HG02571 (cell line): ENCODE measurements around the gene ARSD.
"Not testable (repeated sequence)": the region's sequence is repeated elsewhere in the genome, so short reads cannot be mapped to it uniquely, and the experiment has no call there.

ENCODE experiments used
- ATAC-seq: cut with Tn5 transposase; IDR thresholded peaks from one replicate; pipeline ENCODE4 v1.9.1; 2021; ENCODE audit warnings: mild to moderate bottlenecking, moderate library complexity; ENCODE audit not compliant: unreplicated experiment

The ARSD gene

DNA sequence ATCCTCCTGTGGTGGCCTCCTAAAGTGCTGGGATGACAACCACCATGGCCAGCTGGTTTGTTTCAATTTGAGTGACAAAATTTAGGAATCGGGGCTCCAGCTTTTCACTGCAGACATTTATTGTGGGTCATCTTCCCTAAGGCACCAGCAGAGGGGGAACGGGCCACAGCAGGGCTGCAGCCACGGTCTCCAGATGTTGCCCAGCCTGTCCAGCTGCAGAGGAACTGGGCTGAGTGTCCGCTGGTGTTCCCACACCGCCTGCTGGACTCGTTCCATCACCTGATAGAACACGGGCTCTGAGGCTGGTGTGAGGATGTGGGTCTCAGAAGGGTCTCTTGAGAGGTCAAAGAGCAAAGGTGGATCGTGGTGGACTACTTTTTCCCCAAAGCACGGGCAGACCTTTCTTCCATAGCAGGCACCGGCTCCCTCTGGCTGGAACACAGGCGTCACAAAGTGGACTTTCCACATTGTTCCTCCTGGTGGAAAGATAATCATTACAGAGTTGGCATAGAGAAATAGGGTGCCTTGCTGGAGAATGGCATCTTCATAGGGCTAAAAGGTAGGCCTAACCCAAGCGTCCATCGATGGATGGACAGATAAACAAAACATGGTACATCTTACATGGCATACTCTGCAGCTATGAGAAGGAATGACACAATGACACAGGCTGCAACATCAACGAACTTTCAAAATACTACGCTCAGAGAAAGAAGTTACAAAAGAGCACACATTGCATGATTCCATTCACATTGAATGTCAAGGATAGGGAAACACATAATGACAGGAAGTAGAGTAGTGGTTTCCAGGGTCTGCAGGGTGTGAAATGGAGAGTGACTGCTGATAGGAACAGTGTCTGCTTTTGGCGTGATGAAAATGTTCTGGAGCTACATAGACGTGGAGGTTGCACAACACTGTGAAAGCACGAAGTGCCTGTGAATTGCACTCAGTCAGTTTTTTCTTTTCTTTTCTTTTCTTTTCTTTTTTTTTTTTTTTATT is 5.9 kb upstream of the ARSD start:
- no peak for ATAC-seq

- ATAC-seq, result no peak
Observed at GRCh38 chrX:2933125-2933900, 4.2 kb upstream of the ARSD start.

DNA sequence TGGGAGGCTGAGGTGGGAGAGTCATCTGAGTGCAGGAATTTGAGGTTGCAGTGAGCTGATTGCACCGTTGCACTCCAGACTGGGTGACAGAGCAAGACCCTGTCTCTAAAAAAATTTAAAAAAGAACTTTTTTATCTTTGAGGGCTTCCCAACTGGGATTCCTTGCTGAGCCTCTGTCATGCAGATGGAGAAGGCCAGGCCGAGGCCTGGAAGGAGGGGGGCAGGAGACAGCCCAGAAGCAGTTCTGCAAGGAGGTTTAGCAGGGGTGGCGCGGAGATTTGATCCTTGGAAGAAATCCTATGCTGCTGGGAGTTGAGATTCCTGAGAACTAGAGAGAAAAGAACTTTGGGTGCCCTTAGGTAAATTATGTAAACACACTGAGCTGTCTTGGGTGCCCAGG is 2.5 kb upstream of the ARSD start:
- ATAC-seq, result no peak

DNA sequence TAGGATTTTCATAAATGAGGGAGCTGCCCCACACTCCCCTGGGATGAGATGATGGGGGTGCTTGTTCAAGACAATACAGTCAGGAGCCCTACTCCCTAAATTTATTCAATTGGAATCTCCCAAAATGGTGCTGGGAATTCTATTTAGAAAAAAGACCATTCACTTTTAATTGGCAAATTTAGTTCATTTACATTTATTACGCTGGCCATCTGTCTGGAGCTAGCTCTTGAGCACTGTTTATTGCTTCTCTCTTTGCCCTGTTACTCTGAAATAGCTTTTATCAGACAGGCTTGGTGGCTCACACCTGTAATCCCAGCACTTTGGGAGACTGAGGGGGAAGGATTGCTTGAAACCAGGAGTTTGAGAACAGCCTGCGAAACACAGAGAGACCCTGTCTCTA is 2.0 kb upstream of the ARSD start:
- no peak for ATAC-seq

GRCh38 chrX:2928191-2928582 is 952 bp downstream of the ARSD start:
- ATAC-seq, result no peak

DNA sequence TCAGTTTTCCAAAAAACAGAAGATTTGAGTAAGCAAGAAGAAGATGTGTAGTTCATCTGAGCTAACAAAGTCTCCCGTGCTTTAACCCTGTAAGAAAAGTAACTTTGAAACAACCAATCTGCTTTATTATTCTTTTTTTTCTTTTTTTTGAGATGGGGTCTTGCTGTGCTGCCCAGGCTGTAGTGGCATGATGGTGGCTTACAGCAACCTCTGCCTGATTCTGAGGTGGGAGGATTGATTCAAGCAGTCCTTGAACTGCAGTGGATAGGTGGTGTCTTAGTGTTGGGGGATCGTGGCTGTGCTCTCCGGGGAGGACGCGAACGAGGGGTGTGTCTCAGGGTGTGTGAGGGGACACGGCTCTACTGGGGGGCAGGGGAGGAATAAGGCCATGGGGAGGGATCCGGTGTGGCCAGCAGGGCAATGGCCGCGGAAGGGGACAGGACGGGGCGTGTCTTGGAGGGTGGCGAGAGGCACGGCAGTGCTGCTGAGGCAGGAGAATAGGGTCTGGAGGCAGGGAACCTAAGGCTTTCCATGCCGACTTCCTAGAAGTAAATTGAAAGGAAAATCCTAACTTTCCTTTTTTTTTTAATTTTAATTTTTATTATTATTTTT is 2.4 kb downstream of the ARSD start:
- no peak for ATAC-seq

DNA sequence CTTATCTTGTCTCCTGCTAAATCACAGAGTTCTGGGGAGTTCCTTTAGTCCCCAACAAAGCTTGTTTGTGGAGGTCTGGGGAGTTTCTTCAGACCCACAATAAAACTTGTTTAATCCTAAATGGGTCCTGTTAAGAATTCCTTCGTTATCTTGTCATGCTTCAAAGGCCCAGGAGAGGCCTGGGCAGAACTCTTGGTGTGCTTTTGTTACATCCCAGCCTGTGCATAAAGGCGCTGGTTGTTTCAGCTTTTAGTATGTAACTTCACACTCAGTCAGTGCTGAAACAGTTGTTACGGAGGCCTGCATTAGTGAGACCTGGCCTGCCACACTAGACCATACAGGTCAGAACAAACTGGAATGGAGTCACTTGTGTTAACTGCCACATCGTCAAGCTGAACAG is 2.9 kb downstream of the ARSD start:
- ATAC-seq, result not testable (repeated sequence)

DNA sequence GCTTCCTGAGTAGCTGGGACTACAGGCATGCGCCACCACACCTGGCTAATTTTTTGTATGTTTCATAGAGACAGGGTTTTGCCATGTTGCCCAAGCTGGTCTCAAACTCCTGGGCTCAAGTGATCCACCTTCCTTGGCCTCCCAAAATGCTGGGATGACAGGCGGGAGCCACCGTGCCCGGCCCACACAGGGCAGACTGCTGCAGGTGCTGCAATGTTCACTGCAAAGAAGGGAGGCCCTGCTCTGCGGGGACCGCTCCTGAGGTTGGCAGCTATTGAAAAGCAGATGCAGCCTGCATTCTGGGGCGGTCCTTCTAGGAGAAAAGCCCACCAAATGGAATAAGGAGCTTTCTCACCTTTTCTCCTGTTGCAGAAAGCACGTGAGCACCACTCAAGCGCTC is 5.0 kb downstream of the ARSD start:
- no peak for ATAC-seq

GRCh38 chrX:2921750-2922149 is 7.4 kb downstream of the ARSD start:
- ATAC-seq, result no peak

- no peak for ATAC-seq
Observed at GRCh38 chrX:2921193-2921592, 7.9 kb downstream of the ARSD start.

GRCh38 chrX:2917767-2918166 is 11.4 kb downstream of the ARSD start:
- no peak for ATAC-seq

DNA sequence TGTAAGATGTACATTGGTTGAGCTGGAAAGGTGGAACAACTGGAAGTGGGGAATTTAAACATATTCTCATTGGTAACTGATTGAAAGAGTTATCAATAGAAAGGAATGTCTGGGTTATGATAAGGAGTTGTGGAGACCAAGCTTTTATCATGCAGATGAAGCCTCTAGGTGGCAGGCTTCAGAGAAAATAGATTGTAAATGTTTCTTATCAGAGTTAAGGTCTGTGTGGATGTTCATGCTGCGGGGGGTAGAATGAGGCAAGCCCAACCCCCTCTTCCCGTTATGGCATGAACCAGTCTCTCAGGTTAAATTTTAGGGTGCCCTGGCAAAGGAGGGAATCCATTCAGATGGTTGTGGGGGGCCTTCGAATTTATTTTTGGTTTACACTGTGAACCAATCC is 16.0 kb downstream of the ARSD start:
- no peak for ATAC-seq

DNA sequence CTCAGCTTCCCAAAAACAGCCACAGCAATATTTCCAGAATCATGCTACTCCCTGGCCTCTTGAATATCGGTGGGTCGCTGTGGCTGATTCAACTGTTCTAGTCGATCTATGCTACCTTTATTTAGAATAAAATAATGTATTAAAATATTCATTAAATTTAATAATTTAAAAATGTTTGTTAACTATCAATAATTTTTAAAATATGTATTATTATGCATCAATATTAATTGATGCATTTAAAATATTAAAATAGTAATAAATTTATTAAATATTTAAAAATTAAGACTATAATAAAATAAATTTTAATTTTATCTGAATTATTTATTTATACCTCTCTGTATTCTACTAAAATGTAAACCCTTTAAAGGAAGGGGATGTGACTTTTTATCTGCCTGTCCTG is 19.0 kb downstream of the ARSD start:
- ATAC-seq, result no peak

DNA sequence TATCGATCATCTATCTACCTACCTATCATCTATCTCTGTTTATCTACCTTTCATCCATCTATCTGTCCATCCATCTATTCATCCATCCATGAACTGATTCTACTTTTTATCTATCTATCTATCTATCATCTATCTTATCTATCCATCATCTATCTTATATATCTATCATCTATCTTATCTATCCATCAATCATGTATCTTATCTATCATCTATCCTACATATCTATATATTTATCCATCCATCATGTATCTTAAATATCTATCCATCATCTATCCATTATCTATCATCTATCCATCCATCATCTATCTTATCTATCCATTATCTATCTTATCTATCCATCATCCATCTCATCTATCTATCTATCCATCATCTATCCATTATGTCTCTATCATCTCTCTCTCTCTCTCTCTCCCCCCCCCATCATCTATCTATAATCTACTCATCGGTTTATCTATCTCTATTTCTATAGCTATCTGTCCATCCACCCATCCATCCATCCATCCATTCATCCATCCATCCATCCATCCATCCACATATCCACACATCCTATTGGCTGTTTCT is 20.9 kb downstream of the ARSD start:
- ATAC-seq, result no peak

GRCh38 chrX:2907295-2907694 is 21.8 kb downstream of the ARSD start:
- ATAC-seq, result no peak

GRCh38 chrX:2903366-2903765 is 25.8 kb downstream of the ARSD start:
- no peak for ATAC-seq

DNA sequence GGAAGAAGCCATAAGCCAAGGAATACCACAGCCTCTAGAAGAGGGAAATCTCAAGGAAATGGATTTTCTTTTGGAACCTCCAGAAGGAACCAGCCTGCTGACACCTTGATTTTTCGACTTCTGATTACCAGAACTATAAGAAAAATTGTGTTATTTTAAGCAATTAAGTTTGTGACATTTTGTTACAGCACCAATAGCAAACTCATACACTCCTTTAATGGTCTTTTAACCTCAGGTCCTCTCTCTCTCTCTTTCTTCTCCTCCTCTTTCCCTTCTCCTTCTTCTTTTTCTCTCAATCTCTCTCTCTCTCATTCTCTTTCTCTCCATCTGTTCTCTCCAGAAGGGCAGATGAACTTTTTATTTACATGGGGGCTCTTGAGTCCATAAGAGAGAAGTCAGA is 26.3 kb downstream of the ARSD start:
- ATAC-seq, result no peak

DNA sequence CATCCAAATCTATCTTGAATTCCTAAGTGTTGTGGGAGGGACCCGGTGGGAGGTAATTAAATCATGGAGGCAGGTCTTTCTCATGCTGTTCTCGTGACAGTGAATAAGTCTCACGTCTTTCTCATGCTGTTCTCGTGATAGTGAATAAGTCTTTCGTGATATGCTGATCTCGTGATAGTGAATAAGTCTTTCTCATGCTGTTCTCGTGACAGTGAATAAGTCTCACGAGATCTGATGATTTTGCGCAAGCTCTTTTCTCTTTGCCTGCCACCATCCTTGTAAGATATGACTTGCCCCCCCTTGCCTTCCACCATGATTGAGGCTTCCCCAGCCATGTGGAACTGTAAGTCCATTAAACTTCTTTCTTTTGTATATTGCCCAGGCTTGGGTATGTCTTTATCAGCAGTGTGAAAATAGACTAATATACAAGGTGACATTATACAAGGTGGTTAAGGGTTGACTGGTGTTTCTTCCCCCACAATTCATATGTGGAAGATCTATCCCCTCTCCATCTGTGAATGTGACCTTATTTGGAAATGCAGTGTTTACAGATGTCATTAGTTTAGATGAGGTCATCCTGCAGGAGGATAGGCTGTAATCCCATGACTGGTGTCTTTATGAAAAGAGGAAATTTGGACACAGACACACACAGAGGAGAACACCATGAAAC is 27.6 kb downstream of the ARSD start:
- ATAC-seq, result no peak

DNA sequence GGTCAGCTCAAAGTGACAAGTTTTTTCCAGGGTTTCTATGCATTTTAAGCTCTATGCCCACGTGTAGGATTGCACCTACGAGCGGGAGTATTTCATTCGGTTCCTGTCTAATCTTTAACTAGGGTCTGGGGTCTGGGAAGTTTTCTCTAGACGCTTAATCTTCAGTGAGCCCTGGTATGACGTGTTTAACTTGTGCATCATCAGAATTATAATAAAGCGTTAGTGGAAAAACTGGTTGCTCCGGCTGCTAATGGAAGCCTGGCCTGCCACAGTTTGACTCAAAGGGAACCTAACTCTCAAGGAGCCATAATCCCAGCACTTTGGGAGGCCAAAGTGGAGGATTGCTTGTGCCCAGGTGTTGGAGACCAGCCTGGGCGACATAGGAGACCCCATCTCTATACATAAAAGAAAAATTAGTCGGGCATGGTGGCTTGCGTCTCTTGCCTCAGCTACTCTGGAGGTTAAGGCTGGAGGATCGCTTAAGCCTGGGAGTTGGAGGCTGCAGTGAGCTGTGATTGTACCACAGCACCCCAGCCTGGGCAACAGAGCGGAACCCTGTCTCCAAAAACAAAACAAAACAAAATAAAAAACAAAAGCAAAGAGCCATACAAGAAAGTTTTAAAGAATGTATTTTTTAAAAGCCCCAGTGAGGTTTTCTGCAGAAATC is 30.2 kb downstream of the ARSD start:
- ATAC-seq, result no peak
